ENCODE results near the gene MAPT.

DNA sequence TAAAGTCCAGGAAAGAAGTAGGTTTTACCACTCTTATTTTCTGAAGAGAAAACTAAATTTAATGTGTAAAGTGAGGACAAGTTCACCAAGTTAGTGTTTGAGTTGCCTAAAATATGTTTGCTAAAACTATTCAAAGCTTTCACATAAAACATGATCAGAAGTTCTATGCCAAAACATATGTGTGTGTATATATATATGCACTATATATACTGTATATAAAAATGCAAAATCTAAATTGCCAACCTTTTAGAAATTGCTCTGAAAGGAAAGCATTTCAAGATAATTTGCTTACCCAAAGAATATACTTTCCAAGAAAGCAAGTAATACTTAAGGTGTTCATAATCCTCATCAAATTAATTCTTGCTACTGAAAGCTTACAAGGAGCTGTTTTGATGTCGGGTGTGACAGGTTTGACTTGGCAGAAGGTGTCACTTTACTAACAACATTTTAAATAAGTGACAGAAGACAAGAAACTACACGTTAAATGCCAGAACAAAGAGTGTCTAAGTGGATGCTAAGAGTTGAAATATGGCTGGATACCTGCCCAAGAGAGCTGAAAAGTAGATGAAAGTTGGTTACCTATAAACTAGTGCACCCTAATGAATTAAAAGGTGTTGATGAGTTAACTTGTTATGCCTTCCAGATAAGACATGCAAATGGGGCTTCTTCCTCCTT is 72.4 kb downstream of the MAPT start:
- TF ChIP-seq, protein P1, sequence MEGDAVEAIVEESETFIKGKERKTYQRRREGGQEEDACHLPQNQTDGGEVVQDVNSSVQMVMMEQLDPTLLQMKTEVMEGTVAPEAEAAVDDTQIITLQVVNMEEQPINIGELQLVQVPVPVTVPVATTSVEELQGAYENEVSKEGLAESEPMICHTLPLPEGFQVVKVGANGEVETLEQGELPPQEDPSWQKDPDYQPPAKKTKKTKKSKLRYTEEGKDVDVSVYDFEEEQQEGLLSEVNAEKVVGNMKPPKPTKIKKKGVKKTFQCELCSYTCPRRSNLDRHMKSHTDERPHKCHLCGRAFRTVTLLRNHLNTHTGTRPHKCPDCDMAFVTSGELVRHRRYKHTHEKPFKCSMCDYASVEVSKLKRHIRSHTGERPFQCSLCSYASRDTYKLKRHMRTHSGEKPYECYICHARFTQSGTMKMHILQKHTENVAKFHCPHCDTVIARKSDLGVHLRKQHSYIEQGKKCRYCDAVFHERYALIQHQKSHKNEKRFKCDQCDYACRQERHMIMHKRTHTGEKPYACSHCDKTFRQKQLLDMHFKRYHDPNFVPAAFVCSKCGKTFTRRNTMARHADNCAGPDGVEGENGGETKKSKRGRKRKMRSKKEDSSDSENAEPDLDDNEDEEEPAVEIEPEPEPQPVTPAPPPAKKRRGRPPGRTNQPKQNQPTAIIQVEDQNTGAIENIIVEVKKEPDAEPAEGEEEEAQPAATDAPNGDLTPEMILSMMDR (IDR thresholded peaks at IDR 0.05), result no peak
- TF ChIP-seq POLR2AphosphoS5 (IDR thresholded peaks at IDR 0.05), result no peak
- TF ChIP-seq POLR2A (IDR thresholded peaks at IDR 0.05), result no peak
- no peak for TF ChIP-seq EP300 (IDR thresholded peaks at IDR 0.05)
